ENCODE measurements around the gene KRTAP4-7. TPM values are rescaled to one million over a fixed set of nuclear protein-coding genes. Genes with fewer than 3 reads are reported as not detected.
"Not testable (repeated sequence)": the region's sequence is repeated elsewhere in the genome, so short reads cannot be mapped to it uniquely, and the experiment has no call there.

KRTAP4-7 gene
- total RNA-seq, 1 donor: not detected

GRCh38 chr17:41111151-41111885, 27.4 kb downstream of the KRTAP4-7 start:
- DNase-seq (ENCODE audit: low read depth): no peak
- no peak for TF ChIP-seq CTCF (IDR thresholded peaks at IDR 0.05; ENCODE audit: insufficient read depth, low read length)
- no peak overlapping the region for H3K4me3 ChIP-seq (ENCODE audit: low read depth, low read length)

DNA sequence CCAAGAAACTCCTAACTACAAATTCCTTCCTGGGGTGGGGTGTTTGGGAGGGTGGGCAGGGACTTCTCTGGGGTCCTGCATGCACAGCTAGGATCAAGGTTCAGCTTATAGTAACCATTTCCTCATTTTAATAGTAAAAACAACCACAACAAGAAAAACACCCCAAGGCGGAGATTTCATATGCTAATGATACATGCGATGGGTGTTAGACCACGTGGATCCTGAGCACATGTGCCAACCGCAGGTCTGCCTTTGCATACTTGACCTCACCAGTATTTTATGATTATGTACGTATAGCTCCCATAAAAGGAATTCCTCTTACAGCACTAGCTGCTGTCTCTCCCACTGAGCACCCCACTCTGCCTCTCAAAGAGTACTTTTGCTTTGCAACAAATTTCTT, 32.3 kb downstream of the KRTAP4-7 start:
- TF ChIP-seq CTCF (IDR thresholded peaks at IDR 0.05; ENCODE audit: insufficient read depth, low read length): no peak
- H3K4me3 ChIP-seq (ENCODE audit: low read depth, low read length): no peak overlapping the region
- no peak for DNase-seq (ENCODE audit: low read depth)

DNA sequence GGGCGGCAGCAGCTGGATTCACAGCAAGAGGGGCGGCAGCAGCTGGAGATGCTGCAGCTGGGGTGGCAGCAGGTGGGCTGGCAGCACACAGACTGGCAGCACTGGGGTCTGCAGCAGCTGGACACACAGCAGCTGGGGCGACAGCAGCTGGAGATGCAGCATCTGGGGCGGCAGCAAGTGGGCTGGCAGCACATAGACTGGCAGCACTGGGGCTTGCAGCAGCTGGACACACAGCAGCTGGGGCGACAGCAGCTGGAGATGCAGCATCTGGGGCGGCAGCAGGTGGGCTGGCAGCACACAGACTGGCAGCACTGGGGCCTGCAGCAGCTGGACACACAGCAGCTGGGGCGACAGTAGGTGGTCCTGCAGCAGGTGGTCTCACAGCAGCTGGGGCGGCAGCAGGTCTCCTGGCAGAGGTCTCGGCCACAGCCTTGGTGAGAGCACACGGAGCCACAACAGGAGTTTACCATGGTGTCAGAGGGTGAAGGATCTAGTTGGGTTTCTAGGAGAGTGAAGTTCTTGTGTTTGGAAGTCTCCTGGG, 34.0 kb downstream of the KRTAP4-7 start, which contains the start of gene KRTAP4-11:
Gene KRTAP4-11 (minus strand): TSS at position 528 of the 541 bp plus-strand sequence. CDS start 58 bp downstream, at position 470.
- not testable (repeated sequence) for H3K4me3 ChIP-seq (ENCODE audit: low read depth, low read length); DNase-seq (ENCODE audit: low read depth)

DNA sequence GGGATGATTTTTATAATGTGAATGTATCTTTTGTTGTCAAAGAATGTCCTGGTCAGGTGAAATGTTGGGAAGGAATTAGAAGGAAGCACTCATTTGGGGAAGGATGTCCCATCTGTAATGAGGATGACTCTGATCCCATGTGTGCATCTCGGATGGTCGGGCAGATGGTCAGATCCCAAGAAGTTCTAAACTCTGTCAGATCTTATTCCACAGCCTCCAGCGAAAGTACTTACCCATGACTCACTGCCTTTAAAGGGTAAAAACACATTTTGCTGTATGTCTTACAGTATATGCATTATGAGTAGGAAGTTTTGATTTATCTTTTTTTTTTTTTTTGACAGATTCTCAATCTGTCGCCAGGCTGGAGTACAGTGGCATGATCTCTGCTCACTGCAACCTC, 34.8 kb downstream of the KRTAP4-7 start:
- no peak overlapping the region for H3K4me3 ChIP-seq (ENCODE audit: low read depth, low read length)
- DNase-seq (ENCODE audit: low read depth): no peak
- TF ChIP-seq CTCF (IDR thresholded peaks at IDR 0.05; ENCODE audit: insufficient read depth, low read length): no peak

DNA sequence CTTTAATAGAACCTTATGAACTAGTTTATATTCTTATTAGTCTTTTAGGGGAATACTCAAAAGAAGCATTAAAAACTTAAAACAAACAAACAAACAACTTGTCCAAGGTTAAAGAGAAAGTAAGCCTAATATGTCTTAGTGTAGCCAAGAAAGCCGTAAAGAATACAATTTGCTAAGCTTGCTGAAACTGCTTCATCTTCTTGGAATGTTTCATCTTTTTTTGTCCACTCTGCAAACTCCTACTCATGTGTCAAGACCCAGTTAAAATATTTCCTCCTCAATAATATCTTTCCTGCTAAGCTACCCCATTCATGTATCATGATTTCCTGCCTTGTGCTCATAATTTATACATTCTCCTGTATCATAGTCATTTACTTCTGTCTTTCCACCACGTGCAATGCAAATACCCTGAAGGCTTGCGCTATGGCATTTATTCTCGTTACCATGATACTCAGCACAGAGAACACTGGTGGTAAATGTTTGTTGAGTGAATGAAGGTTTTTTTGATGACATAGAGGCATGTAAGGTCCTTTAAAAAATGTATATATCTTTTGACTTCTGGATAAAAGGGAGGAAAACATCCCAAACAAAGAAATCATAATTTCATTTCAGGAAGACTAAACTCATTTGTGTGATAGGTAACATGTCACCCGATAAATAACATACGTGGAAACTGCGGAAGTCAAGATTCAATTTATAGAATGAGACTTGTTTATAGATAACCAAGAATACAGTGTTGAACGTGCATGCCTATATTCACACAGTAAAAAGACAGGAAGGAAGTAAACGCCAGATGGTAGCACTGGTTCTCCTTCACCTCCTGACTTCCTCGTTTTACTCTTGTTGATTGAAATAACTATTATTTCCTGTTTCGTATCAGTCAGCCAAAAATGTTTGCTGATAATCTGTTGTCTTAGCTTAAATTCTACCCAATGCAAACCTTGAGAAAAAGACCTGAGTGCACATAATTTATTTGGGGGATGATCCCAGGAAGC, 36.0 kb downstream of the KRTAP4-7 start:
- H3K4me3 ChIP-seq (ENCODE audit: low read depth, low read length); DNase-seq (ENCODE audit: low read depth): not testable (repeated sequence)

DNA sequence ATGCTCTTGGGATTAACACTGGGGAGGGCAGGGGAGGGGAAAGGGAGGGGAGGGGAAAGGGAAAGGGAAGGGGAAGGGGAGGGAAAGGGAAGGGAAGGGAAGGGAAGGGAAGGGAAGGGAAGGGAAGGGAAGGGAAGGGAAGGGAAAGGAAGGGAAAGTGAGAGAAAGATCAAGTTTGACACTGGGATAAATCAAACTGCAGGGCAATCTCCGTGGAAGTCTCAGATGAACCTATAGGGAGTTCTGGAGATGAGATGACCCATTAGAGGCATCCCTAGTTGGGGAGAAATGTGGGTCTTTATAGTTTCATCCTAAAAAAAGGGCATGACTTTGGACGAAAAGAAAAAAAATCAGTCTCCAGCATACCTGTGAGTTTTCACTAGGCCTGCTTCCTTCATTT, 37.8 kb downstream of the KRTAP4-7 start:
- DNase-seq (ENCODE audit: low read depth): no peak
- TF ChIP-seq CTCF (IDR thresholded peaks at IDR 0.05; ENCODE audit: insufficient read depth, low read length): no peak
- H3K4me3 ChIP-seq (ENCODE audit: low read depth, low read length): no peak overlapping the region

- DNase-seq (ENCODE audit: low read depth); H3K4me3 ChIP-seq (ENCODE audit: low read depth, low read length): not testable (repeated sequence)
These were observed 39.5 kb downstream of the KRTAP4-7 start for GRCh38 chr17:41123292-41123990.

GRCh38 chr17:41123991-41124371, 40.0 kb downstream of the KRTAP4-7 start, which contains the start of gene KRTAP4-12:
TSS of gene KRTAP4-12 (minus strand) at chr17:41124182. CDS start at chr17:41124122, 60 bp downstream.
- not testable (repeated sequence) for H3K4me3 ChIP-seq (ENCODE audit: low read depth, low read length); DNase-seq (ENCODE audit: low read depth)
